ENCODE results near the gene RNASET2. TPM values are rescaled to one million over a fixed set of nuclear protein-coding genes. Genes with fewer than 3 reads are reported as not detected.

The RNASET2 gene
- polyA plus RNA-seq, 2 of the 4 experiments (the other 2 are of a cell fraction), result 9.3 to 11.2 TPM

DNA sequence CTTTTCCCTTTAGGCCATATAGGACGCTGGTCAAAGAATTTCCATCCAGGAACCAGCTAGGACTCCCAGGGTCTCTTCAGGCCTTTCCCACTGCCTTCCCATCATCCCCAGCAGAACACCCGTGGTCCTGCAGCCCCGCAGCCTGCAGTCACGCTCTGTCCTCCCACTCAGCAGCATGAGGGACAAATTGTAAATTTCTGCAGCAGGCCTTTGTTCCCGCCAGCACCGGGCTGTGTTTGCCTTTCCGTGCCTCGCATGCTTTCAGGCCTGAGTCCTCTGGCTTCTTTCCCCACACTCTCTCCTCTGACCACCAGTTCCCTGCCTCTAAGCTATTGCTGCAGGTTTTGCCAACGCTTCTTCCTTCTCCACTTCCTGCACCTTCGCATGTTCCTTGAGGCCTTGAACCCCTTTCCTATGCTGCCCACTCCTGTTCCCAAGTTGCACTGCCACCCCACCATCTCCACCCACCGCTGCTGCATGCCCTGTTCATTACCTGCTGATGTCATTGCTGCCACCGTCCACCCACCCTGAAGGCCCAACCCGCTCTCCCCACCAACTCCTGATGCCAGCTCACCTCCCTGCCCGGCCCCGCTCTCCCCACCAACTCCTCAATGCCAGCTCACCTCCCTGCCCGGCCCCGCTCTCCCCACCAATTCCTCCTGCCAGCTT, 49.8 kb downstream of the RNASET2 start:
- WGBS (ENCODE audit: missing lambda C conversion rate), result 73% methylated on average over 17 of the region's 17 CpGs
- H3K4me2 ChIP-seq, result no peak overlapping the region
- H3K27ac ChIP-seq, result no peak overlapping the region
- DNase-seq (ENCODE audit: low read depth in 1 of 2, low spot score in 1 of 2), result no peak
- no peak for ATAC-seq
- no peak for FAIRE-seq
- CTCF ChIA-PET, result interaction anchor here (0.6 kb wide), 1 partner anchor 78 kb away, joined by 4 read pairs; no protein-coding TSS in a partner anchor
- no peak overlapping the region for H3K4me3 ChIP-seq
- no peaks in the 10 kb centered on the region for H3K4me1 ChIP-seq
- TF ChIP-seq ZSCAN20 (CRISPR knock-in tag; IDR thresholded peaks at IDR 0.05), result no peak
- no peak for TF ChIP-seq ZC3H11A (IDR thresholded peaks at IDR 0.05)
- TF ChIP-seq EHF (CRISPR knock-in tag; IDR thresholded peaks at IDR 0.05), result no peak
- no peak for TF ChIP-seq MYC (IDR thresholded peaks at IDR 0.05; ENCODE audit: borderline replicate concordance, low read length)
- no peak for TF ChIP-seq SREBF2 (IDR thresholded peaks at IDR 0.05)
- no peak for TF ChIP-seq RARB (CRISPR knock-in tag; IDR thresholded peaks at IDR 0.05)
- TF ChIP-seq JUNB (IDR thresholded peaks at IDR 0.05), result no peak
- no peak for TF ChIP-seq CBX8 (IDR thresholded peaks at IDR 0.05)
- TF ChIP-seq HOXB13 (CRISPR knock-in tag; IDR thresholded peaks at IDR 0.05; ENCODE audit: low read depth), result no peak
- no peak for TF ChIP-seq EP300 (IDR thresholded peaks at IDR 0.05)
- TF ChIP-seq ZNF302 (CRISPR knock-in tag; IDR thresholded peaks at IDR 0.05), result no peak
- no peak for TF ChIP-seq E2F6 (IDR thresholded peaks at IDR 0.05; ENCODE audit: borderline replicate concordance, low read depth)
- no peak for TF ChIP-seq FOSL2 (IDR thresholded peaks at IDR 0.05)
- TF ChIP-seq FOSL2 (CRISPR knock-in tag; IDR thresholded peaks at IDR 0.05), result no peak
- no peak for TF ChIP-seq EHMT2 (IDR thresholded peaks at IDR 0.05; ENCODE audit: low read depth)
- no peak for TF ChIP-seq BCL3 (IDR thresholded peaks at IDR 0.05)
- POLR2A ChIA-PET, result no interaction called here
- H3K9me3 ChIP-seq, result no peaks in the 10 kb centered on the region

DNA sequence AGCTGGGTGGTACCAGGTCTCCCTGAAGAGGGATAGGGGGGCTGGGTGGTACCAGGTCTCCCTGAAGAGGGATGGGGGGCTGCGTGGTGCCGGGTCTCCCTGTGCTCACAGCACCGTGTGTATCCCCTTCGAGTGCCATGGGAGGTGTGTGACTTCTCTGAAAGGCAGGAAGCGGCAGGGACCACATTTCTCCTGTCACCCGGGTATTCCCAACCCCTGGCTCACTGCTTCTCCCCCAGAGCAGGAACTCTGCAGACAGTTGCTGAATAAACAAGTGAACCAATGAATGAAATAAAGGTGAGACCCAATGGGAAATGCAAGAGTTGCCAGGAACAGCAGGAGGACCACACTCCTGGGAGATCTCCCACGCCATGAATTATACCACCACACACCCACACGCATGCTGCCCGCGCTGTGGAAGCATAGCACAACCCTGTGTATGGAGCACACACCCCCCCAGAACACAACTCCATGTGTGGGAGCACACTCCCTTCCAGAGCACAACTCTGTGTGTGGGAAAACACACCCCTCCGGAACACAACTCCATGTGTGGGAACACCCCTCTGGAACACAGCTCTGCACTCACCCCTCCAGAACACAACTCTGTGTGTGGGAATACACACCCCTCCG, 50.7 kb downstream of the RNASET2 start:
- FAIRE-seq, result no peak
- Histone ChIP-seq H3K4me3 (no peak overlapping the region), H3K27ac (no peak overlapping the region), H3K9me3 (no peaks in the 10 kb centered on the region), H3K4me2 (no peak overlapping the region), H3K4me1 (no peaks in the 10 kb centered on the region)
- POLR2A ChIA-PET, result no interaction called here
- CTCF ChIA-PET, result interaction anchor here (0.6 kb wide), 1 partner anchor 79 kb away, joined by 4 read pairs; no protein-coding TSS in a partner anchor
- 58% methylated on average over 11 of the region's 12 CpGs for WGBS (ENCODE audit: missing lambda C conversion rate)
- DNase-seq (ENCODE audit: low read depth in 1 of 2, low spot score in 1 of 2), result no peak
- no peak for ATAC-seq
- TF ChIP-seq JUNB (IDR thresholded peaks at IDR 0.05), result no peak
- TF ChIP-seq USF2 (IDR thresholded peaks at IDR 0.05), result no peak
- TF ChIP-seq NFE2L2 (conservative IDR thresholded peaks at IDR 0.05; ENCODE audit: low read length), result no peak
- TF ChIP-seq EHF (CRISPR knock-in tag; IDR thresholded peaks at IDR 0.05), result no peak
- TF ChIP-seq ZSCAN20 (CRISPR knock-in tag; IDR thresholded peaks at IDR 0.05), result no peak
- no peak for TF ChIP-seq RFX5 (IDR thresholded peaks at IDR 0.05)
- TF ChIP-seq ZFP36 (IDR thresholded peaks at IDR 0.05; ENCODE audit: borderline replicate concordance, partially characterized antibody), result no peak
- no peak for TF ChIP-seq FOXS1 (CRISPR knock-in tag; IDR thresholded peaks at IDR 0.05)
- no peak for TF ChIP-seq ZC3H11A (IDR thresholded peaks at IDR 0.05)
- no peak for TF ChIP-seq POLR2A (IDR thresholded peaks at IDR 0.05; ENCODE audit: low read length)
- no peak for TF ChIP-seq ZNF302 (CRISPR knock-in tag; IDR thresholded peaks at IDR 0.05)
- no peak for TF ChIP-seq ELK1 (IDR thresholded peaks at IDR 0.05; ENCODE audit: low read depth, low read length)
- TF ChIP-seq BCL3 (IDR thresholded peaks at IDR 0.05), result no peak

Data from A549 (cell line).